K562 (cell line): Measurements from ENCODE around the gene TCIRG1. TPM values are rescaled to one million over a fixed set of nuclear protein-coding genes. Genes with fewer than 3 reads are reported as not detected.

Experiments
- ATAC-seq: fragments of 200-7000 bp; cut with Tn5 transposase; 3 replicates; pipeline ENCODE4 v1.9.1; 2020; ENCODE audit warnings: moderate library complexity
- BruUV-seq: library from RNA; stranded (reverse); fragments of 400-500 nt; replicated peaks from 2 replicates; lab custom pipeline; 2021; lab: Mats Ljungman, UMichigan
- CTCF ChIA-PET: fragments of 300-600 bp; formaldehyde crosslinking; extraction: SDS; loops from one replicate; lab custom pipeline; 2021; ENCODE audit warnings: low intra/inter-chr PET ratio; lab: Yijun Ruan, JAX
- POLR2A ChIA-PET: fragments of 300-600, 350-650 bp; sonication (Branson Sonifier 250); formaldehyde crosslinking; extraction: SDS; loops from one replicate; lab custom pipeline; 2021; ENCODE audit warnings: antibody characterized with exemption, inconsistent platforms; lab: Yijun Ruan, JAX
- DNase-seq, 4 experiments: peaks; one replicate each; pipeline versions ENCODE4 v3.0.0 to v3.0.0-alpha.2; 2011 to 2018; ENCODE audit warnings: low spot score in 3 of 4, mixed read lengths in 3 of 4; ENCODE audit errors: extremely low read depth in 1 of 4
- FAIRE-seq: peaks from 2 replicates; lab custom pipeline; 2011; peaks lifted over from hg19 to GRCh38; lab: Jason Lieb, UNC
- H2AFZ ChIP-seq: 2 replicates; pipeline ENCODE4 v1.6.0; 2011; ENCODE audit warnings: low read depth, low read length, control low read depth, inconsistent platforms
- H3K27ac ChIP-seq: fragments of 200-600 bp; 3 replicates; pipeline ENCODE4 v1.8.0; 2011; ENCODE audit warnings: low read depth, mild to moderate bottlenecking, control low read depth, inconsistent platforms, low read length, moderate library complexity, mixed read lengths; ENCODE audit errors: extremely low read depth
- H3K27me3 ChIP-seq, 2 experiments: fragments of 300-600 bp in 1 of 2; 2 replicates in 1 of 2; 3 replicates in 1 of 2; pipeline versions ENCODE4 v1.6.0 to v1.8.0; 2011; ENCODE audit warnings: inconsistent platforms in 2 of 2, low read length in 2 of 2, mild to moderate bottlenecking in 1 of 2, mixed read lengths in 1 of 2, moderate library complexity in 1 of 2; ENCODE audit not compliant: control insufficient read depth in 2 of 2, insufficient read depth in 2 of 2
- H3K36me3 ChIP-seq: fragments of 300-600 bp; 3 replicates; pipeline ENCODE4 v1.8.0; 2011; ENCODE audit warnings: mild to moderate bottlenecking, low read length, inconsistent platforms; ENCODE audit not compliant: control insufficient read depth, insufficient read depth
- H3K4me1 ChIP-seq, 2 experiments: fragments of 200-600 bp in 1 of 2; replicated peaks in 1 of 2; 2 replicates in 1 of 2; 3 replicates in 1 of 2; pipeline versions ENCODE4 v1.5.1 to v1.8.0; 2011; ENCODE audit warnings: inconsistent platforms in 2 of 2, low read length in 2 of 2, mild to moderate bottlenecking in 1 of 2, mixed read lengths in 1 of 2, moderate library complexity in 1 of 2; ENCODE audit not compliant: control insufficient read depth in 2 of 2, insufficient read depth in 2 of 2
- H3K4me2 ChIP-seq: 2 replicates; pipeline ENCODE4 v1.6.1; 2011; ENCODE audit warnings: low read length, control low read depth, inconsistent platforms, mixed read lengths; ENCODE audit not compliant: insufficient read depth
- H3K4me3 ChIP-seq: fragments of 200-600 bp; sonication (generic), shearing (Covaris generic); 2 replicates; pipeline ENCODE4 v1.5.1; 2016; ENCODE audit warnings: control low read depth, inconsistent platforms
- H3K79me2 ChIP-seq: fragments of 200-600 bp; 3 replicates; pipeline ENCODE4 v1.8.0; 2011; ENCODE audit warnings: low read length, inconsistent platforms; ENCODE audit not compliant: control insufficient read depth, insufficient read depth
- H3K9ac ChIP-seq, 2 experiments: 2 replicates each; pipeline versions ENCODE4 v1.6.0 to v1.6.1; 2011; ENCODE audit warnings: low read depth in 2 of 2, low read length in 2 of 2, control low read depth in 1 of 2, inconsistent platforms in 1 of 2, mild to moderate bottlenecking in 1 of 2, mixed read lengths in 1 of 2; ENCODE audit not compliant: insufficient read depth in 1 of 2
- H3K9me1 ChIP-seq: one replicate; pipeline ENCODE4 v1.6.0; 2011; ENCODE audit warnings: inconsistent platforms, mild to moderate bottlenecking, low read length, moderate library complexity; ENCODE audit not compliant: control insufficient read depth, insufficient read depth
- H3K9me3 ChIP-seq: replicated peaks from 2 replicates; pipeline ENCODE4 v1.5.1; 2011; ENCODE audit warnings: low read depth, low read length, inconsistent platforms; ENCODE audit not compliant: control insufficient read depth, insufficient read depth
- H4K20me1 ChIP-seq: replicated peaks from 2 replicates; pipeline ENCODE4 v1.6.1; 2011; ENCODE audit warnings: low read length, inconsistent platforms, mixed read lengths; ENCODE audit not compliant: control insufficient read depth, insufficient read depth
- CHD4 ChIP-seq: fragments of 200-600 bp; sonication (generic); IDR thresholded peaks from 3 replicates; pipeline ENCODE4 v1.6.1; 2012; ENCODE audit warnings: low read depth, mild to moderate bottlenecking, mixed read lengths, low read length, inconsistent platforms; ENCODE audit not compliant: insufficient read depth, insufficient replicate concordance, poor library complexity, severe bottlenecking
- EHMT2 ChIP-seq: fragments of 450-650 bp; IDR thresholded peaks from 2 replicates; pipeline ENCODE4 v1.6.1; 2018; ENCODE audit warnings: antibody characterized with exemption
- WGBS: fragments of 100-300 bp; shearing (Covaris generic); methylation state at CpG from one replicate; pipeline ENCODE4 v1.1.6; 2016; ENCODE audit warnings: low coverage, mixed read lengths; ENCODE audit not compliant: insufficient coverage; ENCODE audit errors: missing lambda C conversion rate; 5-methylcytosine and 5-hydroxymethylcytosine counted together
- in situ Hi-C: fragments of 300-500 bp; cut with MboI; formaldehyde crosslinking; loops from 4 replicates; pipeline ENCODE4 v1.15.0; 2018; ENCODE audit warnings: inconsistent platforms, mixed read lengths
- intact Hi-C: fragments of 100-400 bp; cut with micrococcal nuclease; formaldehyde crosslinking; loops from 2 replicates; pipeline ENCODE4 v1.14.2; 2022
- polyA plus RNA-seq, 8 experiments: library from polyadenylated mRNA; depleted of rRNA in 4 of 8; stranded (reverse) in 5 of 8; unstranded in 3 of 8; fragments of >200 nt; fragmentation: Nextera tagmentation in 2 of 8; fragmentation: Illumina TruSeq in 1 of 8; extraction: Ambion mirVana in 2 of 8; extraction: Trizol in 1 of 8; gene quantifications; 2 replicates each; pipeline versions ENCODE4 v1.2.1 to v1.2.3, GENCODE V29; 2011 to 2014; ENCODE audit warnings: inconsistent platforms in 1 of 8, missing spikeins in 1 of 8
- total RNA-seq, 7 experiments: library from RNA; depleted of rRNA in 6 of 7; stranded (reverse); fragments of >200 nt in 6 of 7; fragmentation: Illumina TruSeq in 2 of 7; extraction: Trizol in 2 of 7; gene quantifications; 2 replicates each; pipeline versions ENCODE4 v1.2.1 to v1.2.3, GENCODE V29; 2011 to 2021; ENCODE audit warnings: low replicate concordance in 1 of 7
- TF ChIP-seq, protein P1 (sequence below): sonication (generic); formaldehyde crosslinking; IDR thresholded peaks from 2 replicates; pipeline ENCODE4 v1.8.0; 2022; ENCODE audit warnings: missing genetic modification reagents, mild to moderate bottlenecking, borderline replicate concordance

TCIRG1 gene
- total and polyA plus RNA-seq, 9 of the 15 experiments (the other 6 are each of a cell fraction or from before 2014, with no cell fraction given) = 0.49 to 143 (median 24.4) TPM

- TF ChIP-seq, protein P1, sequence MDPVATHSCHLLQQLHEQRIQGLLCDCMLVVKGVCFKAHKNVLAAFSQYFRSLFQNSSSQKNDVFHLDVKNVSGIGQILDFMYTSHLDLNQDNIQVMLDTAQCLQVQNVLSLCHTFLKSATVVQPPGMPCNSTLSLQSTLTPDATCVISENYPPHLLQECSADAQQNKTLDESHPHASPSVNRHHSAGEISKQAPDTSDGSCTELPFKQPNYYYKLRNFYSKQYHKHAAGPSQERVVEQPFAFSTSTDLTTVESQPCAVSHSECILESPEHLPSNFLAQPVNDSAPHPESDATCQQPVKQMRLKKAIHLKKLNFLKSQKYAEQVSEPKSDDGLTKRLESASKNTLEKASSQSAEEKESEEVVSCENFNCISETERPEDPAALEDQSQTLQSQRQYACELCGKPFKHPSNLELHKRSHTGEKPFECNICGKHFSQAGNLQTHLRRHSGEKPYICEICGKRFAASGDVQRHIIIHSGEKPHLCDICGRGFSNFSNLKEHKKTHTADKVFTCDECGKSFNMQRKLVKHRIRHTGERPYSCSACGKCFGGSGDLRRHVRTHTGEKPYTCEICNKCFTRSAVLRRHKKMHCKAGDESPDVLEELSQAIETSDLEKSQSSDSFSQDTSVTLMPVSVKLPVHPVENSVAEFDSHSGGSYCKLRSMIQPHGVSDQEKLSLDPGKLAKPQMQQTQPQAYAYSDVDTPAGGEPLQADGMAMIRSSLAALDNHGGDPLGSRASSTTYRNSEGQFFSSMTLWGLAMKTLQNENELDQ (CRISPR knock-in tag) = no peak
- TF ChIP-seq EHMT2 = no peak
These were observed 17.5 kb upstream of the TCIRG1 start (continued) for GRCh38 chr11:68021167-68021787.

GRCh38 chr11:68022531-68022930, 16.3 kb upstream of the TCIRG1 start:
- H3K79me2 ChIP-seq = no peaks in the 10 kb centered on the region
- no peak for TF ChIP-seq CHD4
- H3K9me3 ChIP-seq = no peaks in the 10 kb centered on the region
- peak overlapping the region in 1 of 2 experiments; percentile 55; a peak in 1 of 4 replicates for H3K9ac ChIP-seq
- in situ Hi-C loops (no loop called here), intact Hi-C loops (no loop called here)
- ChIA-PET POLR2A (interaction anchor here (0.7 to 2.3 kb wide), 4 partner anchors 8 to 332 kb away, joined by 3 to 7 read pairs (median 3); partner anchors contain the start of gene NDUFS8), CTCF (no interaction called here)
- H3K9me1 ChIP-seq = no peaks in the 10 kb centered on the region
- peaks cover 4% of the 10 kb centered on the region; the same call in 1 of the 2 replicates for H4K20me1 ChIP-seq
- FAIRE-seq (no peak), ATAC-seq (no peak), DNase-seq (no peak)
- no peaks in the 10 kb centered on the region for H3K27me3 ChIP-seq
- no peak overlapping the region for H3K4me2 ChIP-seq
- peaks cover 0 to 51% of the 10 kb centered on the region in 2 experiments; a peak in 3 of 5 replicates for H3K4me1 ChIP-seq
- H3K36me3 ChIP-seq = no peaks in the 10 kb centered on the region
- WGBS = 46% methylated on average over 10 of the region's 13 CpGs
- no TSS peak for BruUV-seq
- no peak overlapping the region for H2AFZ ChIP-seq
- H3K27ac ChIP-seq = no peak overlapping the region
- H3K4me3 ChIP-seq = no peak overlapping the region
